IMR-90 (cell line): ENCODE measurements around the gene RPN2. TPM values are rescaled to one million over a fixed set of nuclear protein-coding genes. Genes with fewer than 3 reads are reported as not detected.

ENCODE experiments used
- ATAC-seq: fragments of 200-7000 bp; cut with Tn5 transposase; 2 replicates; pipeline ENCODE4 v1.9.1; 2020; ENCODE audit warnings: low read depth, mild to moderate bottlenecking, moderate library complexity
- BruUV-seq: library from RNA; stranded (reverse); fragments of 400-500 nt; replicated peaks from 2 replicates; lab custom pipeline; 2021; lab: Mats Ljungman, UMichigan
- CTCF ChIA-PET: fragments of 300-600 bp; formaldehyde crosslinking; extraction: SDS; loops from one replicate; lab custom pipeline; 2021; ENCODE audit warnings: antibody characterized with exemption; lab: Yijun Ruan, JAX
- POLR2A ChIA-PET: fragments of 300-600 bp; sonication (Branson Sonifier 250); formaldehyde crosslinking; loops from one replicate; lab custom pipeline; 2022; ENCODE audit warnings: antibody characterized with exemption; ENCODE audit not compliant: unreplicated experiment; lab: Charles Lee
- DNase-seq: peaks from one replicate; pipeline ENCODE4 v3.0.0; 2013
- H2AFZ ChIP-seq: replicated peaks from 2 replicates; pipeline ENCODE3; 2013; ENCODE audit warnings: low read length, mild to moderate bottlenecking; ENCODE audit not compliant: poor library complexity
- H2AK5ac ChIP-seq: 2 replicates; pipeline ENCODE4 v1.6.1; 2013; ENCODE audit warnings: low read depth, low read length, inconsistent platforms
- H2AK9ac ChIP-seq: replicated peaks from 2 replicates; pipeline ENCODE3; 2013; ENCODE audit warnings: mild to moderate bottlenecking, low read depth, low read length, moderate library complexity; ENCODE audit not compliant: poor library complexity
- H2BK120ac ChIP-seq: 2 replicates; pipeline ENCODE4 v1.6.1; 2013; ENCODE audit warnings: low read depth, low read length, inconsistent platforms
- H2BK15ac ChIP-seq: 3 replicates; pipeline ENCODE4 v1.6.1; 2013; ENCODE audit warnings: low read depth, low read length, inconsistent platforms
- H2BK20ac ChIP-seq: 2 replicates; pipeline ENCODE4 v1.6.1; 2013; ENCODE audit warnings: low read depth, mild to moderate bottlenecking, inconsistent platforms, low read length, moderate library complexity
- H2BK5ac ChIP-seq: 2 replicates; pipeline ENCODE4 v1.6.1; 2013; ENCODE audit warnings: mild to moderate bottlenecking, low read depth, low read length, inconsistent platforms; ENCODE audit not compliant: poor library complexity, severe bottlenecking
- H3K14ac ChIP-seq: replicated peaks from 2 replicates; pipeline ENCODE4 v1.6.1; 2013; ENCODE audit warnings: low read depth, low read length, inconsistent platforms
- H3K18ac ChIP-seq: 2 replicates; pipeline ENCODE4 v1.6.1; 2013; ENCODE audit warnings: low read depth, low read length, control low read depth
- H3K23ac ChIP-seq: 2 replicates; pipeline ENCODE4 v1.6.1; 2013; ENCODE audit warnings: low read depth, low read length, inconsistent platforms
- H3K27ac ChIP-seq: 2 replicates; pipeline ENCODE4 v1.5.1; 2013; ENCODE audit warnings: mild to moderate bottlenecking, control low read depth, low read length; ENCODE audit not compliant: insufficient read depth
- H3K27me3 ChIP-seq: 2 replicates; pipeline ENCODE4 v1.6.1; 2013; ENCODE audit warnings: low read length; ENCODE audit not compliant: control insufficient read depth, insufficient read depth
- H3K36me3 ChIP-seq: 2 replicates; pipeline ENCODE4 v1.6.1; 2013; ENCODE audit warnings: low read length, mixed read lengths; ENCODE audit not compliant: control insufficient read depth, insufficient read depth
- H3K4ac ChIP-seq: 2 replicates; pipeline ENCODE4 v1.6.1; 2013; ENCODE audit warnings: low read depth, low read length, inconsistent platforms
- H3K4me1 ChIP-seq: 2 replicates; pipeline ENCODE4 v1.6.1; 2013; ENCODE audit warnings: low read length, mixed read lengths; ENCODE audit not compliant: control insufficient read depth, insufficient read depth
- H3K4me2 ChIP-seq: 2 replicates; pipeline ENCODE4 v1.6.1; 2013; ENCODE audit warnings: low read depth, mild to moderate bottlenecking, control low read depth, low read length, moderate library complexity
- H3K4me3 ChIP-seq: 2 replicates; pipeline ENCODE4 v1.5.1; 2013; ENCODE audit warnings: low read depth, mild to moderate bottlenecking, control low read depth, low read length, moderate library complexity; ENCODE audit not compliant: insufficient read depth
- H3K56ac ChIP-seq: 2 replicates; pipeline ENCODE4 v1.6.1; 2013; ENCODE audit warnings: low read length, inconsistent platforms; ENCODE audit not compliant: insufficient read depth; ENCODE audit errors: extremely low read depth
- H3K79me1 ChIP-seq, 2 experiments: 2 replicates each; pipeline ENCODE4 v1.6.1; 2013; ENCODE audit warnings: low read length in 2 of 2, inconsistent platforms in 1 of 2, low read depth in 1 of 2
- H3K9ac ChIP-seq: 2 replicates; pipeline ENCODE4 v1.6.1; 2013; ENCODE audit warnings: low read depth, low read length, control low read depth
- H3K9me1 ChIP-seq: 2 replicates; pipeline ENCODE4 v1.6.1; 2013; ENCODE audit warnings: low read length, inconsistent platforms; ENCODE audit not compliant: insufficient read depth
- H3K9me3 ChIP-seq: 2 replicates; pipeline ENCODE4 v1.6.1; 2013; ENCODE audit warnings: low read length; ENCODE audit not compliant: control insufficient read depth, insufficient read depth
- H4K20me1 ChIP-seq: 2 replicates; pipeline ENCODE4 v1.6.1; 2013; ENCODE audit warnings: low read length, inconsistent platforms; ENCODE audit not compliant: insufficient read depth
- H4K5ac ChIP-seq: 2 replicates; pipeline ENCODE4 v1.6.1; 2013; ENCODE audit warnings: mild to moderate bottlenecking, low read depth, low read length, control low read depth
- H4K8ac ChIP-seq, 2 experiments: 2 replicates each; pipeline ENCODE4 v1.6.1; 2013; ENCODE audit warnings: low read depth in 2 of 2, low read length in 2 of 2, control low read depth in 1 of 2, inconsistent platforms in 1 of 2
- H4K91ac ChIP-seq: 2 replicates; pipeline ENCODE4 v1.6.1; 2013; ENCODE audit warnings: low read depth, low read length, inconsistent platforms; ENCODE audit not compliant: insufficient read depth
- BHLHE40 ChIP-seq: fragments of 150-350 bp; IDR thresholded peaks from 2 replicates; pipeline ENCODE4 v1.6.1; 2016; ENCODE audit warnings: mild to moderate bottlenecking, low read depth, low read length
- CEBPB ChIP-seq: IDR thresholded peaks from 2 replicates; pipeline ENCODE4 v1.6.1; 2012; ENCODE audit warnings: low read depth, low read length, improper control_type of control experiment
- CTCF ChIP-seq: conservative IDR thresholded peaks from 2 replicates; pipeline ENCODE4 v1.5.1; 2012; ENCODE audit warnings: mild to moderate bottlenecking, low read depth, low read length, improper control_type of control experiment
- MAFK ChIP-seq: IDR thresholded peaks from 2 replicates; pipeline ENCODE4 v1.6.1; 2012; ENCODE audit warnings: low read depth, low read length, improper control_type of control experiment
- MAZ ChIP-seq: IDR thresholded peaks from 2 replicates; pipeline ENCODE4 v1.6.1; 2012; ENCODE audit warnings: low read depth, mild to moderate bottlenecking, low read length, improper control_type of control experiment, moderate library complexity, borderline replicate concordance
- MXI1 ChIP-seq: IDR thresholded peaks from 2 replicates; pipeline ENCODE4 v1.6.1; 2012; ENCODE audit warnings: low read depth, mild to moderate bottlenecking, low read length, moderate library complexity, borderline replicate concordance
- RAD21 ChIP-seq: IDR thresholded peaks from 2 replicates; pipeline ENCODE4 v1.6.1; 2012; ENCODE audit warnings: low read length, improper control_type of control experiment
- RCOR1 ChIP-seq: IDR thresholded peaks from 2 replicates; pipeline ENCODE4 v1.6.1; 2012; ENCODE audit warnings: mild to moderate bottlenecking, low read length, improper control_type of control experiment; ENCODE audit not compliant: insufficient replicate concordance
- RFX5 ChIP-seq: IDR thresholded peaks from 2 replicates; pipeline ENCODE4 v1.8.0; 2012; ENCODE audit warnings: low read depth, mild to moderate bottlenecking, low read length, moderate library complexity
- SMC3 ChIP-seq: fragments of 150-350 bp; IDR thresholded peaks from 2 replicates; pipeline ENCODE4 v1.6.1; 2016; ENCODE audit warnings: low read depth, mild to moderate bottlenecking, antibody characterized with exemption, low read length, moderate library complexity
- WGBS, 2 experiments: methylation state at CpG; one replicate each; pipeline versions ENCODE4 v1.1.5 to v1.1.7; 2013; ENCODE audit warnings: missing lambda C conversion rate in 2 of 2; ENCODE audit not compliant: insufficient read length in 1 of 2; ENCODE audit errors: extremely low coverage in 2 of 2; 5-methylcytosine and 5-hydroxymethylcytosine counted together
- dilution Hi-C: fragments of 300-500 bp; cut with HindIII; formaldehyde crosslinking; loops from one replicate; pipeline ENCODE4 v1.14.3; 2018; ENCODE audit warnings: low sequenced_read_pairs; ENCODE audit not compliant: unreplicated experiment
- in situ Hi-C: fragments of 300-500 bp; cut with MboI; formaldehyde crosslinking; loops from 3 replicates; pipeline ENCODE4 v1.14.3; 2019; ENCODE audit warnings: low sequenced_read_pairs, inconsistent platforms, mixed read lengths
- intact Hi-C: fragments of 100-400 bp; cut with micrococcal nuclease; formaldehyde crosslinking; loops from 2 replicates; pipeline ENCODE4 v1.10.0; 2022
- polyA plus RNA-seq, 3 experiments: library from polyadenylated mRNA; depleted of rRNA; stranded (reverse); fragments of >200 nt; gene quantifications; 2 replicates each; pipeline ENCODE4 v1.2.3, GENCODE V29; 2012; ENCODE audit warnings: low replicate concordance in 1 of 3
- total RNA-seq: library from RNA; depleted of rRNA; stranded (reverse); fragments of >200 nt; gene quantifications from 2 replicates; pipeline ENCODE4 v1.2.3, GENCODE V29; 2012
- TF ChIP-seq, protein P1 (sequence below): fragments of 150-350 bp; IDR thresholded peaks from 2 replicates; pipeline ENCODE4 v1.6.1; 2017; ENCODE audit warnings: mild to moderate bottlenecking, antibody characterized with exemption, low read length, low read depth
- TF ChIP-seq, protein P2 (sequence below): fragments of 150-350 bp; IDR thresholded peaks from 2 replicates; pipeline ENCODE4 v1.6.1; 2016; ENCODE audit warnings: low read depth, mild to moderate bottlenecking, low read length, moderate library complexity, borderline replicate concordance

RPN2 gene
- total and polyA plus RNA-seq, 2 of the 4 experiments (the other 2 are of a cell fraction): 305 to 481 TPM

DNA sequence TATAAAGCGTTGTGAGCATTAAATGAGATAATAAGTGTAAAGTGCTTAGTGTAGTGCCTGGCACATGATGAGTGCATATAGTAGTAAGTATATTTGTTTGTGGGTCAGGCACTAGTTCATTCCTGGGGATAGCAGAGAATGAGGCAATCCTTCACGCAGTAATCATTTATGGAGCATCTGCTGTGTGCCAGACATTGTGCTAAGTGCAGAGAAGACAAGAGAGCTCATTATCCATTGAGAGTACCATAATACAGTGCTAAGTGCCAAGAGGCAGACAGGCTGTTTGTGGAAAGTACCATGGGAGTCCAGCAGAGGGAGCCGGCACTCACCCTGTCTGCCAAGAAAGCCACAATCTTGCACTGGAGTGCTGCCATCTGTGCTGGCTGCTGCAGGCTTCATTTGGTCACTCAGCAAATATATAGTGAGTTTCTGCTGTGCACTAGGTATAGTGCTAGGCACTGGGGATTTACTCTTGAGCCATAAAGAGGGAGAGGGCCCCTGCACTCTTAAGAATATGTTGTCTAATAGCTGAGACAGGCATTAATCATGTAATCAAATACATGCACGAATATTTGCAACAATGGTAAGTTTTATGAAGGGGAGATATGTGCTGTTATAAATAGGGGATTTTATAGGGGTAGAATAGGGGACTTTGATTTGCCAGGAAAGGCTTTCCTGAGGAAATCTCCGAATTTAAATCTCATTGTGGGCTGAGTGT lies 13.2 kb downstream of the RPN2 start (continued):
- peak; percentile 42 for TF ChIP-seq MAFK

DNA sequence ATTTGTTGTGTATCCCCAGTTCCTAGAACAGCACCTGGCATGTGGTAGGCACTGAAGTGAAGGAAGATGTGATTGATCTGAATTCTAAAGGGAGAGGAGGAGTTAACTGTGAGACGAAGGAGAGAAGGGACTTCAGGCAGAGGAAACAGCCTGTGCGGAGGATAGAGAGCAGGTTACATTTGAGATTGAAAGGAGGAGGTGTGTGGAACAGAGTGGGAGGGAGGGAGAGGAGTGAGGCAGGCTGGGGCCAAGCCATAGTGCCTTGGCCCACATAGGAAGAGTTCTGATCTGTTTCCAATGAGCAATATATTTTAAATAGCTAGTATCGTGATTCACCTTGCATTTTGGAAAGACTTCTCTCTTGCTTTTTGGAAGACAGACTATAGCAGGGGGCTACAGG lies 14.1 kb downstream of the RPN2 start:
- intact Hi-C loops (no loop called here), dilution Hi-C loops (no loop called here), in situ Hi-C loops (no loop called here)
- H3K4me2 ChIP-seq: no peak overlapping the region
- DNase-seq (no peak), ATAC-seq (no peak)
- H3K9ac ChIP-seq: no peak overlapping the region
- no TSS peak for BruUV-seq
- H3K27me3 ChIP-seq: no peaks in the 10 kb centered on the region
- H4K8ac ChIP-seq: no peak overlapping the region
- no peak overlapping the region for H2BK5ac ChIP-seq
- no peak overlapping the region for H3K4me3 ChIP-seq
- H3K18ac ChIP-seq: no peak overlapping the region
- peaks cover 84% of the 10 kb centered on the region for H4K20me1 ChIP-seq
- CTCF ChIA-PET: no interaction called here
- no peak overlapping the region for H2AK9ac ChIP-seq
- no peak overlapping the region for H3K56ac ChIP-seq
- no peak overlapping the region for H2BK20ac ChIP-seq
- 80% methylated on average over 1 of the region's 3 CpGs; no CpG with 5 or more reads in 1 of the 2 experiments for WGBS, 2 experiments
- H4K91ac ChIP-seq: no peak overlapping the region
- no peak overlapping the region for H3K14ac ChIP-seq
- H3K9me3 ChIP-seq: no peaks in the 10 kb centered on the region
- H2AK5ac ChIP-seq: no peak overlapping the region; the same call in 1 of the 2 replicates
- no peaks in the 10 kb centered on the region for H3K9me1 ChIP-seq
- no peak overlapping the region for H3K27ac ChIP-seq
- no peak overlapping the region for H3K23ac ChIP-seq
- no peaks in the 10 kb centered on the region for H3K4me1 ChIP-seq
- H2AFZ ChIP-seq: no peak overlapping the region
- no peak overlapping the region for H3K4ac ChIP-seq
- no peak overlapping the region for H4K5ac ChIP-seq
- POLR2A ChIA-PET: interaction anchor here (0.6 kb wide), 1 partner anchor 38 kb away, joined by 5 read pairs; no protein-coding TSS in a partner anchor
- no peak overlapping the region for H2BK15ac ChIP-seq
- peaks cover 14% of the 10 kb centered on the region for H3K36me3 ChIP-seq
- no peak overlapping the region for H2BK120ac ChIP-seq
- H3K79me1 ChIP-seq: peaks cover 32 to 91% of the 10 kb centered on the region in 2 experiments
- no peak for TF ChIP-seq MAZ
- TF ChIP-seq, protein P1, sequence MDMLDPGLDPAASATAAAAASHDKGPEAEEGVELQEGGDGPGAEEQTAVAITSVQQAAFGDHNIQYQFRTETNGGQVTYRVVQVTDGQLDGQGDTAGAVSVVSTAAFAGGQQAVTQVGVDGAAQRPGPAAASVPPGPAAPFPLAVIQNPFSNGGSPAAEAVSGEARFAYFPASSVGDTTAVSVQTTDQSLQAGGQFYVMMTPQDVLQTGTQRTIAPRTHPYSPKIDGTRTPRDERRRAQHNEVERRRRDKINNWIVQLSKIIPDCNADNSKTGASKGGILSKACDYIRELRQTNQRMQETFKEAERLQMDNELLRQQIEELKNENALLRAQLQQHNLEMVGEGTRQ: no peak
- no peak for TF ChIP-seq BHLHE40
- TF ChIP-seq RFX5: no peak
- TF ChIP-seq CEBPB: no peak
- no peak for TF ChIP-seq SMC3
- TF ChIP-seq, protein P2, sequence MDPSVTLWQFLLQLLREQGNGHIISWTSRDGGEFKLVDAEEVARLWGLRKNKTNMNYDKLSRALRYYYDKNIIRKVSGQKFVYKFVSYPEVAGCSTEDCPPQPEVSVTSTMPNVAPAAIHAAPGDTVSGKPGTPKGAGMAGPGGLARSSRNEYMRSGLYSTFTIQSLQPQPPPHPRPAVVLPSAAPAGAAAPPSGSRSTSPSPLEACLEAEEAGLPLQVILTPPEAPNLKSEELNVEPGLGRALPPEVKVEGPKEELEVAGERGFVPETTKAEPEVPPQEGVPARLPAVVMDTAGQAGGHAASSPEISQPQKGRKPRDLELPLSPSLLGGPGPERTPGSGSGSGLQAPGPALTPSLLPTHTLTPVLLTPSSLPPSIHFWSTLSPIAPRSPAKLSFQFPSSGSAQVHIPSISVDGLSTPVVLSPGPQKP: no peak
- TF ChIP-seq MXI1: no peak
- TF ChIP-seq RAD21: no peak
- TF ChIP-seq RCOR1: no peak
- TF ChIP-seq CTCF: no peak
- TF ChIP-seq MAFK: no peak
